ENCODE measurements around the gene MSANTD1.

Gene MSANTD1

GRCh38 chr4:3239303-3239702 lies 9.7 kb upstream of the MSANTD1 start:
- TF ChIP-seq ZFX (IDR thresholded peaks at IDR 0.05) (no peak), CTCF (conservative IDR thresholded peaks at IDR 0.05) (no peak)
- H3K27ac ChIP-seq = no peak overlapping the region

GRCh38 chr4:3239998-3240920 lies 8.7 kb upstream of the MSANTD1 start:
- TF ChIP-seq CTCF (conservative IDR thresholded peaks at IDR 0.05) (no peak), ZFX (IDR thresholded peaks at IDR 0.05) (no peak)
- no peak overlapping the region for H3K27ac ChIP-seq

- TF ChIP-seq CTCF (conservative IDR thresholded peaks at IDR 0.05) (no peak), ZFX (IDR thresholded peaks at IDR 0.05) (no peak)
- H3K27ac ChIP-seq = no peak overlapping the region
These were observed 7.9 kb upstream of the MSANTD1 start for GRCh38 chr4:3240936-3241522.

- TF ChIP-seq ZFX (IDR thresholded peaks at IDR 0.05) = no peak
- TF ChIP-seq CTCF (conservative IDR thresholded peaks at IDR 0.05) = no peak
These were observed 6.9 kb upstream of the MSANTD1 start for GRCh38 chr4:3241898-3242524.

GRCh38 chr4:3243136-3243780 lies 5.7 kb upstream of the MSANTD1 start:
- no peak overlapping the region for H3K27ac ChIP-seq
- TF ChIP-seq CTCF (conservative IDR thresholded peaks at IDR 0.05) (no peak), ZFX (IDR thresholded peaks at IDR 0.05) (no peak)

More at GRCh38 chr4:3241898-3242524, 6.9 kb upstream of the MSANTD1 start:
- H3K27ac ChIP-seq = no peak overlapping the region

- no peak for TF ChIP-seq CTCF (conservative IDR thresholded peaks at IDR 0.05)
- TF ChIP-seq ZFX (IDR thresholded peaks at IDR 0.05) = no peak
- no peak overlapping the region for H3K27ac ChIP-seq
These were observed 5.0 kb upstream of the MSANTD1 start for GRCh38 chr4:3244002-3244401.

All from C4-2B (cell line).